ENCODE measurements around the gene IGFBP1.
A peak's percentile ranks its signal among the peaks of the same experiment; 100 is the strongest.
"Not testable (repeated sequence)": the region's sequence is repeated elsewhere in the genome, so short reads cannot be mapped to it uniquely, and the experiment has no call there.

The IGFBP1 gene

GRCh38 chr7:45938626-45939302, 50.5 kb downstream of the IGFBP1 start:
- TF ChIP-seq JUND (IDR thresholded peaks at IDR 0.05; ENCODE audit: low read depth): no peak
- in situ Hi-C loops (cut with HindIII; ENCODE audit: low pct_unique_long_range_greater_than_20kb, low sequenced_read_pairs): no loop called here
- DNase-seq (ENCODE audit: low read depth in 1 of 2, low spot score in 1 of 2): peak in 1 of 2 experiments; percentile 39

- no peak for DNase-seq (ENCODE audit: low read depth in 1 of 2, low spot score in 1 of 2)
- in situ Hi-C loops (cut with HindIII; ENCODE audit: low pct_unique_long_range_greater_than_20kb, low sequenced_read_pairs): no loop called here
- TF ChIP-seq JUND (IDR thresholded peaks at IDR 0.05; ENCODE audit: low read depth): no peak
These were observed 51.3 kb downstream of the IGFBP1 start for GRCh38 chr7:45939574-45939973.

- in situ Hi-C loops (cut with HindIII; ENCODE audit: low pct_unique_long_range_greater_than_20kb, low sequenced_read_pairs); DNase-seq (ENCODE audit: low read depth in 1 of 2, low spot score in 1 of 2): not testable (repeated sequence)
These were observed 52.0 kb downstream of the IGFBP1 start for GRCh38 chr7:45940237-45940781.

GRCh38 chr7:45940939-45941338, 52.7 kb downstream of the IGFBP1 start:
- in situ Hi-C loops (cut with HindIII; ENCODE audit: low pct_unique_long_range_greater_than_20kb, low sequenced_read_pairs): no loop called here
- no peak for DNase-seq (ENCODE audit: low read depth in 1 of 2, low spot score in 1 of 2)
- no peak for TF ChIP-seq JUND (IDR thresholded peaks at IDR 0.05; ENCODE audit: low read depth)
